H1 (cell line): ENCODE measurements around the gene MFAP1. TPM values are rescaled to one million over a fixed set of nuclear protein-coding genes. Genes with fewer than 3 reads are reported as not detected.

Source experiments
- CTCF ChIA-PET: fragments of 300-600 bp; sonication (Branson Sonifier 250); formaldehyde crosslinking; loops from one replicate; lab custom pipeline; 2021; ENCODE audit not compliant: partially characterized antibody; lab: Charles Lee
- POLR2A ChIA-PET: fragments of 300-600 bp; sonication (Branson Sonifier 250); formaldehyde crosslinking; loops from one replicate; lab custom pipeline; 2021; ENCODE audit warnings: inconsistent platforms; ENCODE audit not compliant: partially characterized antibody; lab: Charles Lee
- DNase-seq, 2 experiments: peaks; one replicate each; pipeline versions ENCODE4 v3.0.0 to v3.0.0-alpha.2; 2010 to 2022; ENCODE audit warnings: low spot score in 2 of 2, low read depth in 1 of 2, mixed read lengths in 1 of 2
- FAIRE-seq: peaks from 2 replicates; lab custom pipeline; 2011; peaks lifted over from hg19 to GRCh38; lab: Jason Lieb, UNC
- H2AFZ ChIP-seq: 2 replicates; pipeline ENCODE4 v1.8.1; 2012; ENCODE audit warnings: low read length, inconsistent platforms
- H2AK5ac ChIP-seq: 2 replicates; pipeline ENCODE4 v1.6.1; 2013; ENCODE audit warnings: low read depth, low read length
- H2BK120ac ChIP-seq: replicated peaks from 2 replicates; pipeline ENCODE3; 2013; ENCODE audit warnings: low read depth, low read length, inconsistent platforms
- H2BK12ac ChIP-seq: 2 replicates; pipeline ENCODE4 v1.6.1; 2013; ENCODE audit warnings: low read depth, low read length
- H2BK15ac ChIP-seq: 2 replicates; pipeline ENCODE4 v1.6.1; 2013; ENCODE audit warnings: low read length
- H2BK20ac ChIP-seq: 2 replicates; pipeline ENCODE4 v1.6.1; 2013; ENCODE audit warnings: low read length
- H2BK5ac ChIP-seq: 2 replicates; pipeline ENCODE4 v1.6.1; 2013; ENCODE audit warnings: low read depth, low read length
- H3K14ac ChIP-seq: 2 replicates; pipeline ENCODE4 v1.6.1; 2013; ENCODE audit warnings: inconsistent platforms; ENCODE audit not compliant: insufficient read length
- H3K18ac ChIP-seq: 2 replicates; pipeline ENCODE4 v1.6.1; 2013; ENCODE audit warnings: low read length; ENCODE audit errors: extremely low read depth
- H3K23ac ChIP-seq: 2 replicates; pipeline ENCODE4 v1.6.1; 2013; ENCODE audit warnings: inconsistent platforms; ENCODE audit not compliant: insufficient read length
- H3K23me2 ChIP-seq: 2 replicates; pipeline ENCODE4 v1.6.1; 2013; ENCODE audit warnings: low read depth, low read length
- H3K27ac ChIP-seq: 2 replicates; pipeline ENCODE4 v1.6.1; 2011; ENCODE audit warnings: low read depth, low read length, inconsistent platforms
- H3K27me3 ChIP-seq, 4 experiments: replicated peaks in 1 of 4; 1 replicate in 1 of 4; 2 replicates in 3 of 4; pipeline versions ENCODE4 v1.6.1 to v1.8.1; 2011 to 2013; ENCODE audit warnings: low read length in 3 of 4, mild to moderate bottlenecking in 3 of 4, inconsistent platforms in 2 of 4, mixed read lengths in 2 of 4, moderate library complexity in 1 of 4; ENCODE audit not compliant: control insufficient read depth in 3 of 4, insufficient read depth in 3 of 4; ENCODE audit errors: extremely low read depth in 1 of 4
- H3K36me3 ChIP-seq, 4 experiments: 2 replicates each; pipeline versions ENCODE4 v1.6.1 to v1.8.1; 2011 to 2013; ENCODE audit warnings: mild to moderate bottlenecking in 4 of 4, low read length in 3 of 4, moderate library complexity in 2 of 4, control low read depth in 1 of 4, inconsistent platforms in 1 of 4; ENCODE audit not compliant: insufficient read depth in 4 of 4, control insufficient read depth in 2 of 4
- H3K4ac ChIP-seq: replicated peaks from 2 replicates; pipeline ENCODE3; 2013; ENCODE audit warnings: low read length, low read depth, mixed read lengths, inconsistent platforms; ENCODE audit not compliant: insufficient read length
- H3K4me1 ChIP-seq, 4 experiments: replicated peaks in 1 of 4; 1 replicate in 1 of 4; 2 replicates in 3 of 4; pipeline versions ENCODE4 v1.6.1 to v1.8.1; 2011 to 2013; ENCODE audit warnings: low read length in 3 of 4, inconsistent platforms in 2 of 4, mixed read lengths in 1 of 4; ENCODE audit not compliant: insufficient read depth in 4 of 4, control insufficient read depth in 3 of 4
- H3K4me2 ChIP-seq, 2 experiments: 2 replicates each; pipeline versions ENCODE4 v1.6.1 to v1.8.1; 2011 to 2013; ENCODE audit warnings: low read depth in 2 of 2, low read length in 2 of 2, control low read depth in 1 of 2, inconsistent platforms in 1 of 2, mild to moderate bottlenecking in 1 of 2; ENCODE audit not compliant: insufficient read depth in 1 of 2
- H3K4me3 ChIP-seq, 4 experiments: fragments of 200-600, 300-600 bp in 1 of 4; sonication (generic), shearing (Covaris generic), sonication (Bioruptor Twin) in 1 of 4; 2 replicates each; pipeline versions ENCODE4 v1.5.1 to v1.8.1; 2011 to 2016; ENCODE audit warnings: low read length in 4 of 4, low read depth in 3 of 4, control low read depth in 2 of 4, inconsistent platforms in 2 of 4, mild to moderate bottlenecking in 2 of 4, mixed read lengths in 1 of 4, moderate library complexity in 1 of 4; ENCODE audit not compliant: insufficient read depth in 2 of 4; ENCODE audit errors: extremely low read depth in 1 of 4
- H3K56ac ChIP-seq: replicated peaks from 2 replicates; pipeline ENCODE3; 2013; ENCODE audit warnings: low read depth, mild to moderate bottlenecking, mixed read lengths, low read length, inconsistent platforms; ENCODE audit not compliant: insufficient read length
- H3K79me1 ChIP-seq: 2 replicates; pipeline ENCODE4 v1.6.1; 2013; ENCODE audit warnings: low read depth, low read length, control low read depth
- H3K79me2 ChIP-seq, 2 experiments: 2 replicates each; pipeline versions ENCODE4 v1.6.1 to v1.8.1; 2012 to 2013; ENCODE audit warnings: low read length in 2 of 2, mild to moderate bottlenecking in 2 of 2, inconsistent platforms in 1 of 2; ENCODE audit not compliant: insufficient read depth in 2 of 2, control insufficient read depth in 1 of 2
- H3K9ac ChIP-seq, 4 experiments: replicated peaks in 1 of 4; 1 replicate in 1 of 4; 2 replicates in 3 of 4; pipeline versions ENCODE4 v1.6.1 to v1.8.1; 2011 to 2013; ENCODE audit warnings: low read depth in 3 of 4, low read length in 3 of 4, control low read depth in 2 of 4, mild to moderate bottlenecking in 2 of 4, moderate library complexity in 2 of 4, inconsistent platforms in 1 of 4; ENCODE audit errors: extremely low read depth in 1 of 4
- H3K9me3 ChIP-seq, 2 experiments: 2 replicates each; pipeline versions ENCODE4 v1.6.1 to v1.8.1; 2012 to 2013; ENCODE audit warnings: mild to moderate bottlenecking in 2 of 2, moderate library complexity in 2 of 2, control low read depth in 1 of 2, inconsistent platforms in 1 of 2, low read depth in 1 of 2, low read length in 1 of 2, mixed read lengths in 1 of 2; ENCODE audit not compliant: insufficient read depth in 2 of 2
- H4K20me1 ChIP-seq, 2 experiments: replicated peaks in 1 of 2; 2 replicates each; pipeline versions ENCODE3 to v1.8.1; 2011 to 2013; ENCODE audit warnings: inconsistent platforms in 2 of 2, low read length in 2 of 2, mild to moderate bottlenecking in 1 of 2; ENCODE audit not compliant: insufficient read depth in 2 of 2, control insufficient read depth in 1 of 2
- H4K5ac ChIP-seq: 2 replicates; pipeline ENCODE4 v1.6.1; 2013; ENCODE audit warnings: low read length, low read depth, mixed read lengths, inconsistent platforms; ENCODE audit not compliant: insufficient read length
- H4K8ac ChIP-seq: 2 replicates; pipeline ENCODE4 v1.8.0; 2013; ENCODE audit warnings: mild to moderate bottlenecking, moderate library complexity, low read length, inconsistent platforms; ENCODE audit not compliant: insufficient read depth; ENCODE audit errors: extremely low read depth
- H4K91ac ChIP-seq: replicated peaks from 2 replicates; pipeline ENCODE3; 2013; ENCODE audit warnings: low read length, mixed read lengths, inconsistent platforms; ENCODE audit not compliant: insufficient read length
- ATF3 ChIP-seq: IDR thresholded peaks from 2 replicates; pipeline ENCODE4 v1.6.1; 2011; ENCODE audit warnings: low read depth, mild to moderate bottlenecking, low read length; ENCODE audit not compliant: insufficient read depth
- BRCA1 ChIP-seq: IDR thresholded peaks from 2 replicates; pipeline ENCODE4 v1.6.1; 2012; ENCODE audit warnings: low read depth, low read length, improper control_type of control experiment
- CHD1 ChIP-seq: IDR thresholded peaks from 2 replicates; pipeline ENCODE4 v1.6.1; 2012; ENCODE audit warnings: low read depth, low read length, improper control_type of control experiment
- CTCF ChIP-seq, 3 experiments: IDR thresholded peaks; 1 replicate in 2 of 3; 2 replicates in 1 of 3; pipeline versions ENCODE4 v1.5.1 to v1.6.1; 2011; ENCODE audit warnings: low read length in 3 of 3, mild to moderate bottlenecking in 3 of 3, inconsistent platforms in 2 of 3, low read depth in 1 of 3, moderate library complexity in 1 of 3; ENCODE audit not compliant: insufficient read depth in 1 of 3; ENCODE audit errors: control extremely low read depth in 1 of 3
- GTF2F1 ChIP-seq: IDR thresholded peaks from 2 replicates; pipeline ENCODE4 v1.6.1; 2012; ENCODE audit warnings: low read depth, low read length, improper control_type of control experiment, borderline replicate concordance
- HDAC2 ChIP-seq, 2 experiments: fragments of 300-600 bp in 1 of 2; sonication (generic) in 1 of 2; IDR thresholded peaks; 2 replicates each; pipeline ENCODE4 v1.6.1; 2011 to 2012; ENCODE audit warnings: low read depth in 2 of 2, low read length in 2 of 2, mild to moderate bottlenecking in 2 of 2, moderate library complexity in 2 of 2, borderline replicate concordance in 1 of 2, inconsistent platforms in 1 of 2
- KDM5A ChIP-seq: fragments of 200-600 bp; IDR thresholded peaks from 2 replicates; pipeline ENCODE4 v1.7.1; 2012; ENCODE audit warnings: mild to moderate bottlenecking, low read length, inconsistent platforms, mixed read lengths
- MAX ChIP-seq: IDR thresholded peaks from 2 replicates; pipeline ENCODE4 v1.6.1; 2012; ENCODE audit warnings: inconsistent platforms
- POU5F1 ChIP-seq: IDR thresholded peaks from 2 replicates; pipeline ENCODE4 v1.6.1; 2011; ENCODE audit warnings: low read depth, mild to moderate bottlenecking, low read length, moderate library complexity
- RBBP5 ChIP-seq: IDR thresholded peaks from 2 replicates; pipeline ENCODE4 v1.7.1; 2012; ENCODE audit warnings: low read depth, mild to moderate bottlenecking, inconsistent platforms, low read length, moderate library complexity, borderline replicate concordance
- SP4 ChIP-seq: IDR thresholded peaks from 2 replicates; pipeline ENCODE4 v1.6.1; 2012; ENCODE audit warnings: low read length, inconsistent platforms
- WGBS, 2 experiments: shearing (Covaris generic) in 1 of 2; methylation state at CpG; one replicate each; pipeline versions ENCODE4 v1.1.6 to v1.1.7; 2013 to 2015; ENCODE audit warnings: low lambda C conversion rate in 2 of 2, mixed read lengths in 2 of 2, inconsistent platforms in 1 of 2, low coverage in 1 of 2, missing lambda C conversion rate in 1 of 2; ENCODE audit not compliant: insufficient replicate concordance in 2 of 2, insufficient coverage in 1 of 2, insufficient read length in 1 of 2; ENCODE audit errors: extremely low coverage in 1 of 2, missing lambda C conversion rate in 1 of 2; 5-methylcytosine and 5-hydroxymethylcytosine counted together
- polyA plus RNA-seq, 7 experiments: library from polyadenylated mRNA; depleted of rRNA in 3 of 7; stranded (reverse) in 5 of 7; unstranded in 2 of 7; fragments of >200 nt in 5 of 7; fragments of 200-250 nt in 2 of 7; gene quantifications; 1 replicate in 5 of 7; 2 replicates in 1 of 7; 4 replicates in 1 of 7; pipeline versions ENCODE4 v1.2.1 to v1.2.3, GENCODE V29; 2011 to 2013; ENCODE audit warnings: missing spikeins in 2 of 7, mixed read lengths in 2 of 7
- total RNA-seq: library from RNA; stranded (reverse); fragmentation: NEBNext Ultra II Directional; extraction: Animal tissue kit (Norgen Biotek cat#: 25700); gene quantifications from 2 replicates; pipeline ENCODE4 v1.2.1, GENCODE V29; 2021

The MFAP1 gene
- total and polyA plus RNA-seq, 2 of the 8 experiments (the other 6 are each of a cell fraction or from before 2014, with no cell fraction given): 23.6 to 36.7 TPM

- Histone ChIP-seq H2BK20ac (no peak overlapping the region), H4K20me1 (peaks cover 0 to 3% of the 10 kb centered on the region in 2 experiments), H2BK5ac (no peak overlapping the region), H3K23ac (no peak overlapping the region), H4K8ac (no peak overlapping the region), H2AK5ac (no peak overlapping the region), H4K5ac (no peak overlapping the region), H4K91ac (no peak overlapping the region), H3K79me1 (no peaks in the 10 kb centered on the region), H3K4me2 (no peak overlapping the region), H2BK12ac (no peak overlapping the region), H3K4me1 (no peaks in the 10 kb centered on the region), H3K56ac (no peak overlapping the region), H3K79me2 (no peaks in the 10 kb centered on the region), H3K4me3 (no peak overlapping the region), H2BK15ac (no peak overlapping the region), H3K36me3 (peaks cover 0 to 12% (median 2%) of the 10 kb centered on the region in 4 experiments; a peak in 5 of 8 replicates), H2AFZ (no peak overlapping the region), H3K23me2 (no peaks in the 10 kb centered on the region), H3K9me3 (no peaks in the 10 kb centered on the region), H3K27me3 (no peaks in the 10 kb centered on the region), H2BK120ac (no peak overlapping the region), H3K18ac (no peak overlapping the region), H3K27ac (no peak overlapping the region), H3K4ac (no peak overlapping the region), H3K14ac (no peak overlapping the region), H3K9ac (no peak overlapping the region)
- FAIRE-seq (no peak), DNase-seq (no peak)
- ChIA-PET CTCF (interaction anchor here (0.6 to 4.4 kb wide), 17 partner anchors 10 to 327 kb away, joined by 3 to 30 read pairs (median 4); no protein-coding TSS in a partner anchor), POLR2A (no interaction called here)
- 98% methylated on average over 2 of the region's 2 CpGs; no CpG with 5 or more reads in 1 of the 2 experiments for WGBS, 2 experiments
- TF ChIP-seq ATF3 (no peak), POU5F1 (no peak), BRCA1 (no peak), GTF2F1 (no peak), MAX (no peak), HDAC2 (IDR thresholded peaks at IDR 0.05; ENCODE audit: borderline replicate concordance in 1 of 2, low read depth in 2 of 2, low read length in 2 of 2) (no peak), KDM5A (no peak), SP4 (no peak), CTCF (IDR thresholded peaks at IDR 0.05; ENCODE audit: control extremely low read depth in 1 of 3, insufficient read depth in 1 of 3, low read depth in 1 of 3, low read length in 3 of 3) (no peak), CHD1 (no peak), RBBP5 (no peak)
Measured at GRCh38 chr15:43871835-43872234, 47.3 kb upstream of the MFAP1 start.
